Subcutaneous adipose tissue (tissue), 4 donors: ENCODE measurements around the gene GRP. TPM values are rescaled to one million over a fixed set of nuclear protein-coding genes. Genes with fewer than 3 reads are reported as not detected.

ENCODE experiments used
- CTCF ChIP-seq: fragments of 450-650 bp; IDR thresholded peaks from one replicate; pipeline ENCODE4 v1.5.1; 2016; ENCODE audit warnings: low read depth, mild to moderate bottlenecking, control low read depth, antibody characterized with exemption, moderate library complexity
- total RNA-seq, 4 donors: library from RNA; depleted of rRNA; stranded (reverse); fragments of >200 nt; gene quantifications; one replicate each; pipeline ENCODE4 v1.1.0, GENCODE V29; 2016

The GRP gene
- total RNA-seq, 4 donors from 2014 or later, result not detected

GRCh38 chr18:59239642-59240041 lies 19.7 kb downstream of the GRP start:
- no peak for TF ChIP-seq CTCF

GRCh38 chr18:59242906-59243305 lies 22.9 kb downstream of the GRP start:
- no peak for TF ChIP-seq CTCF

GRCh38 chr18:59246796-59247195 lies 26.8 kb downstream of the GRP start:
- TF ChIP-seq CTCF, result no peak

GRCh38 chr18:59249199-59249774 lies 29.3 kb downstream of the GRP start:
- no peak for TF ChIP-seq CTCF

- TF ChIP-seq CTCF, result no peak
These were observed 43.7 kb downstream of the GRP start for GRCh38 chr18:59263661-59264060.

GRCh38 chr18:59264121-59264571 lies 44.2 kb downstream of the GRP start:
- TF ChIP-seq CTCF, result no peak

GRCh38 chr18:59264651-59265245 lies 44.8 kb downstream of the GRP start:
- TF ChIP-seq CTCF, result no peak
